H1 (cell line): ENCODE data around the gene TGM1. TPM values are rescaled to one million over a fixed set of nuclear protein-coding genes. Genes with fewer than 3 reads are reported as not detected.

Experiments
- BCL11A ChIP-seq, 2 experiments: IDR thresholded peaks; one replicate each; pipeline ENCODE4 v1.6.1; 2011; ENCODE audit warnings: low read depth in 2 of 2, low read length in 2 of 2, mild to moderate bottlenecking in 2 of 2
- CHD7 ChIP-seq: fragments of 300-600 bp; sonication (generic); IDR thresholded peaks from 2 replicates; pipeline ENCODE4 v1.7.1; 2012; ENCODE audit warnings: low read length, moderate library complexity, mild to moderate bottlenecking, inconsistent platforms; ENCODE audit not compliant: insufficient replicate concordance
- RAD21 ChIP-seq, 2 experiments: IDR thresholded peaks in 1 of 2; conservative IDR thresholded peaks in 1 of 2; 2 replicates each; pipeline ENCODE4 v1.6.1; 2011; ENCODE audit warnings: low read depth in 2 of 2, low read length in 2 of 2, improper control_type of control experiment in 1 of 2, inconsistent platforms in 1 of 2, mild to moderate bottlenecking in 1 of 2, moderate library complexity in 1 of 2
- RXRA ChIP-seq: IDR thresholded peaks from 2 replicates; pipeline ENCODE4 v1.6.1; 2011; ENCODE audit warnings: low read depth, mild to moderate bottlenecking, low read length, moderate library complexity; ENCODE audit not compliant: insufficient read depth
- polyA plus RNA-seq, 7 experiments: library from polyadenylated mRNA; depleted of rRNA in 3 of 7; stranded (reverse) in 5 of 7; unstranded in 2 of 7; fragments of >200 nt in 5 of 7; fragments of 200-250 nt in 2 of 7; gene quantifications; 1 replicate in 5 of 7; 2 replicates in 1 of 7; 4 replicates in 1 of 7; pipeline versions ENCODE4 v1.2.1 to v1.2.3, GENCODE V29; 2011 to 2013; ENCODE audit warnings: missing spikeins in 2 of 7, mixed read lengths in 2 of 7
- total RNA-seq: library from RNA; stranded (reverse); fragmentation: NEBNext Ultra II Directional; extraction: Animal tissue kit (Norgen Biotek cat#: 25700); gene quantifications from 2 replicates; pipeline ENCODE4 v1.2.1, GENCODE V29; 2021

TGM1 gene
- total and polyA plus RNA-seq, 2 of the 8 experiments (the other 6 are each of a cell fraction or from before 2014, with no cell fraction given), result 1.8 to 2.2 TPM

GRCh38 chr14:24247422-24247821 lies 15.6 kb downstream of the TGM1 start (continued):
- no peak for TF ChIP-seq CHD7
- no peak for TF ChIP-seq RXRA
- no peak for TF ChIP-seq RAD21 (IDR thresholded peaks at IDR 0.05 in 1 of 2, conservative IDR thresholded peaks at IDR 0.05 in 1 of 2; ENCODE audit: low read depth in 2 of 2, low read length in 2 of 2)
- no peak for TF ChIP-seq BCL11A (IDR thresholded peaks at IDR 0.05; ENCODE audit: low read depth in 2 of 2, low read length in 2 of 2)
